22Rv1 (cell line): ENCODE data around the gene PTGDR.

ENCODE experiments used
- H3K27ac ChIP-seq: fragments of 450-650 bp; 2 replicates; pipeline ENCODE4 v1.5.1; 2017
- CTCF ChIP-seq: fragments of 450-650 bp; IDR thresholded peaks from 2 replicates; pipeline ENCODE4 v1.5.1; 2017; ENCODE audit warnings: mild to moderate bottlenecking
- ZFX ChIP-seq: fragments of 450-650 bp; IDR thresholded peaks from 2 replicates; pipeline ENCODE4 v1.6.1; 2017; ENCODE audit warnings: antibody characterized with exemption, borderline replicate concordance

The PTGDR gene

GRCh38 chr14:52263190-52263589 lies 4.3 kb upstream of the PTGDR start:
- no peak for TF ChIP-seq CTCF
- no peak for TF ChIP-seq ZFX
- H3K27ac ChIP-seq, result no peak overlapping the region

GRCh38 chr14:52265253-52265652 lies 2.2 kb upstream of the PTGDR start:
- TF ChIP-seq CTCF, result no peak
- TF ChIP-seq ZFX, result no peak
- H3K27ac ChIP-seq, result no peak overlapping the region

DNA sequence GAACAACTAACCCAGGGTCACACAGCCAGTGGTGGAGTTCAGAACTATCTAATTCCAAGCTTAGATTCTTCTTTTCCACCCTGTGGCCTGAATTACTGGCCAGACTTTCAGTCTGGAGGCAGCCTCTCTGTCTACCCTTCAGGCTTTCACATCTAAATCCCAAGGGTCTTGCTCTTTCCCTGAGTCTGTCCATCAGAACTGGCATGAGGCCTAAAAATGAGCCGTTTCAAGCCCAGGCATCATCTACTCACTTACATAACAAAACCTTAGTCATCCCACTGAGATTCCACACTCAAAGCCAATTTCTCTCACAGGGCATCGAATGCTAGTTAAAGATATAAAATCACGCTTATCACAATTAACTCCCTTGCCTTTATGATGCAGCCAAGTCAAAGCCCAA lies 1.3 kb upstream of the PTGDR start:
- no peak for TF ChIP-seq ZFX
- no peak for TF ChIP-seq CTCF
- H3K27ac ChIP-seq, result no peak overlapping the region

- no peak overlapping the region for H3K27ac ChIP-seq
- TF ChIP-seq ZFX (no peak), CTCF (no peak)
Measured at GRCh38 chr14:52266782-52267181, 716 bp upstream of the PTGDR start.

- H3K27ac ChIP-seq, result no peak overlapping the region
- TF ChIP-seq ZFX (no peak), CTCF (no peak)
Measured at GRCh38 chr14:52268279-52269061, 972 bp downstream of the PTGDR start.

DNA sequence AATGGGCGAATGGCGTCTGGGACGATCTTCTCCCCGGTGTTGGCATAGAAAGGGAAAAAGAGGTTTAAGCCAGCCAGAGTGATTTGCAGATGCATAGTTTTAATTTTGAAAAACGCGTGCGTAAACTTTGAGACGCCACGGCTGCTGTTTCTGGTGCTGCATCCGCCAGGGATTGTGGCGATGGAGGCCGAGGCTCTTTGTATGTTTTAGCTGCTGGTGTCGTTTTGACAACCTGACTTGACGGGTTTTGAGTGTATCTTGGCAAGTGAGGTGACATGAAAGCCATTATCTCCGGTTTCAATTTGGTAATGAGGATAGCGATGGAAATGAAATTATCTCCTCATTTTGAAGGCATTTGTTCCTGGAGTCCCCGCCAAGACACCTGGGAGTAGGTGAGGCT lies 1.6 kb downstream of the PTGDR start:
- TF ChIP-seq CTCF (no peak), ZFX (no peak)

DNA sequence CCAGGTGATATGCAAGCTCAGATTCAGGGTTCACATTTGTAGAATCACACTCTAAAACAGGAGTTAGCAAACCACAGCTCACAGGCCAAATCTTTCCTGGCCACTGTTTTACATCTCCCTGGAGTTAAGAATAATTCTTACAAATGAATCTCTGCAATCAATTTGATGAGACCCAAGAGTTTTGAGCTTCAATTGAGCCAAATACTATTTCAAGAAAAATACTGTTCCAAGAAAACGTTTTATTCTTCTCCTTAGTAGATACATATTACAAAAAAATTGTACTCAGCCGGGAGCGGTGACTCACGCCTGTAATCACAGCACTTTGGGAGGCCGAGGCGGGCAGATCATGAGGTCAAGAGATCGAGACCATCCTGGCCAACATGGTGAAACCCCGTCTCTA lies 2.5 kb downstream of the PTGDR start:
- no peak for TF ChIP-seq ZFX
- no peak for TF ChIP-seq CTCF
- H3K27ac ChIP-seq, result no peak overlapping the region

More for the DNA sequence above, 1.6 kb downstream of the PTGDR start:
- H3K27ac ChIP-seq, result no peak overlapping the region
